DOHH2 (cell line): Measurements from ENCODE around the gene INKA2.

ENCODE experiments used
- CTCF ChIP-seq: fragments of 200-600 bp; sonication (generic); IDR thresholded peaks from one replicate; pipeline ENCODE4 v1.5.1; 2014; ENCODE audit warnings: antibody characterized with exemption, mild to moderate bottlenecking, low read depth, low read length; ENCODE audit not compliant: poor library complexity, severe bottlenecking
- EZH2phosphoT487 ChIP-seq: fragments of 200-600 bp; sonication (generic); IDR thresholded peaks from 2 replicates; pipeline ENCODE4 v1.6.1; 2017; ENCODE audit warnings: borderline replicate concordance, mild to moderate bottlenecking, antibody characterized with exemption, low read length, moderate library complexity, mixed read lengths

DNA sequence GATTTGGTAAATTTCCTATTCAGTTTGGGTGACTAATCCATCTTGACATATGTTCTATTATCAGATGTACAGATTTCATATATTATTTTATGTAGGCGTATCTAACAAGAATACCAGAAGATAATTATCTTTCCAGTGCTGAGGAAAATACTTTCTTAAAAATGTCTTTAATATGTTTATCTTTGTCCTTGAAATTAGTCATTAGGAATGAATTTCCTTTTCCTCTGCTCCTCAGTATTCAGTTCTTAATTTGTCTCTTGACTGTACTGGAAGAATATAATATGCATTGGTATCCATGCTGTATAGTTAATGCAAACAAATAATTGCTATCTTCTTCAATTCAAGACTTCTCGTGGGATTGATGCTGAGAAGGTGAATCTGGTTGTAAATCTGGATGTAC, 23.1 kb upstream of the INKA2 start:
- no peak for TF ChIP-seq CTCF
- TF ChIP-seq EZH2phosphoT487, result no peak
